HG03025 (cell line): ENCODE data around the gene LDB3.

Experiments
- ATAC-seq: cut with Tn5 transposase; IDR thresholded peaks from one replicate; pipeline ENCODE4 v1.9.1; 2021; ENCODE audit warnings: mild to moderate bottlenecking, moderate library complexity; ENCODE audit not compliant: unreplicated experiment, low FRiP score

The LDB3 gene

DNA sequence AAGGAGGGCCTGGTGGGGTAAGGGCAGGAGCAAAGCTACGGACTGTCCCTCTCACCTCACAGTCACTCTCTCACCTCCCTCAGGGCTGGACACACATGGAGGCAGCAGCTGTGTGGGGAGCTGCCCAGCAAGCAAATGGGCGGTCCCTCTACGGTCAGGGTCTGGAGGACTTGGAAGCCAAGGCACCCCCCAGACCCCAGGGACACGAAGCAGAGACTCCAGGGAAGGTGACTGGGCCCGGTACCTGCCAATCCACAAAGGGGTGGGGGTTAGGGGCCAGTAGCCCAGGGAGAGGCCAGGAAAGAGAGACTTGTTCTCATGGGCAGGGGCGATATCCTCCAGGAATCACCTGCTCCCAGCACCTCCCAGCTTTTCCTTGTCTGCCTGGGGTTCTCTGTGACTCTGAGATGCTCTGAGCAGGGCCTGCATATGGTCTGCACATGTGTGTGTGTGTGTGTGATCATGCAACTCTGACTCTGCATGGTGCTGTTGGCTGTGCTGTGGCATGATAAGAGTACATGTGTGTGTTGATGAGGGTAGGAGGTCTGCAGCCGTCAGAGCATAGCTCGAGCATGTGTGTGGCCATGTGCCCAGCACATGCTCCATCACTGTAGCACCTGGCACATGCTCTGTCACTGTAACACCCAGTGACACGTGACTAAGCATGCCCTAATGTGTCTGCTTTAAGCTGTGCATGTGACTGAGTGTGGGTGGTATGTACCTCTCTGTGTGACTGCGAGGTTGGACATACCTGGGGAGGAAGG is 4.6 kb upstream of the LDB3 start:
- no peak for ATAC-seq

DNA sequence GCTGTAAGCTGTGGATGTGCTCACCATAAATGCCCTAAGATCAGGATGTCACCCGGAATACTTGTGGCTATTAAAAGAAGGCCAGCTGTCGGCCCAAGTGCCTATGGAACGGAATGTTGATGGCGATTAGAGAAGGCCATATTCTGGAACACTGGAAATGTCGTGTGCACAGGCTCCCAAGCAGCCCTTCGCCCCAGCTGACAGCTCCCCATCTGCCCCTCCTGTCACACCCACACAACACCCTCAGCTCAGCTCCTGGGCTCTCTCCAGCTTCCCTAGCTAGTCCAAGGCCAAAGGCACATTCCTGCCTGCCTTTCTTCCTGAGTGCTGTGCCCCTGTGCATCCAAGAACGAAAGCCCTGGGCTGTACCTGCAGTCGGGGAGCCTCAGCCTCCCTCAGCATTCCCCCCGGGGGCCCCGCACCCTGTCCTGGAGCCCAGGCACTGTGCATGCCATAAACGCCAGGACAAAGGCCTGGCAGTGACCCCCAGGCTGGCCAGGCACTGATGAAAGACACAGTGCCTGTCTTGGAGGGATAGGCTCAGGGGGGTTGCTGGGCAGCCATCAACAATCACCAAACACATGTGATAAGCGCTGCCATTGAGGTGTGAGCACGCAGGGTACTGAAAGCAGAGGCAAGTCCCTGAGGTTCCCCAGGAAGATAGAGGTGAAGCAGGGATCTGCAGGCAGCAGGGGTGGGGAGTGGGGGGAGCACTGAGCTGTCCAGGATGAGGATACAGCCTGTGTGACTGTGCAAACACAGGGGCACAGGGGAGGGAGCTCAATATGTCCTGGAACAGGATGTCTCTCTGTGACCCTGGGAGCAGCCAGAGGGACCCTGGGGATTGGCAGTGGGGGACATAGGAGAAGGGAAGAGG is 3.7 kb upstream of the LDB3 start:
- no peak for ATAC-seq

DNA sequence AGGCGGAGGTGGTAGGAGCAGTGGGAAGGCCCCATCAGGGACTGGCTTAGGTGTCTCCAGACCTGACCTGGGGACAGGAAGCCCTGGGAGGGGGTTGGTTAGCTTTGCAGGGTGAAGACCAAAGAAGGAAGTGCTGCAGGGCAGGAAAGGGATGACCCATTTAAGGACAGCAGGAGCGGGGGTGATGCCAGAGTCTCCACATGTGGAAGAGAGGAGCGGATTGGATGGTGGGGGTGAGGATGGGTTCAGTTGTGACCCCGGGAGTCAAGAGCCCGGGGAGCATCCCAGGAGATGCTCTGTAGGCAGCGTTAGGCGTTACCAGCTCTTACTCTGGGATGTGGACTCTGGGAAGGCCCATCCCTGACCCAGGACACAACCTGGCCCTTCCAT is 3.1 kb upstream of the LDB3 start:
- ATAC-seq: no peak

DNA sequence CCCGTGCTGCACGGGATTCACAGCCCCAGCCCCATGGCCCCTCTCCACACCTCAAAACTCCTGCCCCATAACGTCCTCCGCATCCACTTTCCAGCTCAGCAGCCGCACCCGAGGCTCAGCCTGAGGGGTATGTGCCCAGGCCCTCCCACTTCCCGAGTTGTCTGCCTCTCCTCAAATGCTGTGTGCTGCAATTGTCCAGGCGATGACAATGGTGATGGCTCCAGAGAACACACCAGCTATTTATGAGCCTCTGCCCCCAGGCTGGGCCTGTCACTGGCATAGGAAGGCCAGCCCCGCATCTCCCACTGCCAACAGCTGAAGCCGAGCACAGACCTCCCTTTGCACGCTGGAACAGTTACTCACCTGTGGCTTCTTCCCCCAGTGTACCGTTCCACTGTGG is 2.4 kb upstream of the LDB3 start:
- no peak for ATAC-seq

- no peak for ATAC-seq
Measured at GRCh38 chr10:86666538-86666937, 1.8 kb upstream of the LDB3 start.

DNA sequence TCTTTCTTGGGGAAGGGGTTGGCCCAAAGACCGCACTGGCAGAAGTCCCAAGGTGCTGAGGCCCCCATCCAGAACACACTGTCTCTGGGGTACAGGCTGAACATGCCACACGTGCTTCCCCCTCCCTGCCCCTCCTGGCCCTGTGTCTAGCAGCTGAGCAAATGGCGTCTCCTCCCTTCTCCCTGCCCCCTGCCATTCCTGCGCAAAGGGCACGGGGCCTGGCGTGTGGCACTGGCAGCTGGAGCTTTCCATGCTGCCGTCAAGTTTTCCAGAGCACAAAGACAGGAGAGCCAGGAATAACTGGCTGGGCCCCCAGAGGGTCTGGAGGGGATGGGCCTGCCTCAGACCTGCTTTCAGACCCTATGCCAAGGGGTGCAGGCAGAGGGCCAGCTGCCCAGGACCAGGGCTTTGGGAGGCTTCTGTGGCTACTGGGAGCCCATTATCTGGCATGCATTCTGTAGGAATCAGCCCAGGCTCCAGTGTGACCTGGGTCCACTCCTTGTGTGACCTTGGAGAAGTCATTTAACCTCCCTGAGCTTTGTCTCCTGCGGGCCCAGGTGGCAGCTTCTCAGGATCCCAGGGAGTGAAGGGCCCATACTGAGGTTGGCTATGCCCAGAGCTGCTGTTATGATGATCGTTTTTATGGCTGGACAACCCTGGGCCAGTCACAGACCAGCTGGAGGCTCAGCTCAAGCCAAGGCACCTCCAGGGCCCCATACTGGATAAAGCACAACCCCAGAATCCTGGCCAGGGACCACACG is 710 bp upstream of the LDB3 start:
- no peak for ATAC-seq

- no peak for ATAC-seq
Measured at GRCh38 chr10:86670290-86670811, 2.0 kb downstream of the LDB3 start.

- no peak for ATAC-seq
Measured at GRCh38 chr10:86670876-86671275, 2.6 kb downstream of the LDB3 start.

- ATAC-seq: no peak
Measured at GRCh38 chr10:86671419-86671818, 3.1 kb downstream of the LDB3 start.

GRCh38 chr10:86671985-86672710 is 3.8 kb downstream of the LDB3 start:
- ATAC-seq: no peak

- no peak for ATAC-seq
Measured at GRCh38 chr10:86673216-86673826, 5.0 kb downstream of the LDB3 start.

- ATAC-seq: no peak
Measured at GRCh38 chr10:86673827-86674581, 5.7 kb downstream of the LDB3 start.

DNA sequence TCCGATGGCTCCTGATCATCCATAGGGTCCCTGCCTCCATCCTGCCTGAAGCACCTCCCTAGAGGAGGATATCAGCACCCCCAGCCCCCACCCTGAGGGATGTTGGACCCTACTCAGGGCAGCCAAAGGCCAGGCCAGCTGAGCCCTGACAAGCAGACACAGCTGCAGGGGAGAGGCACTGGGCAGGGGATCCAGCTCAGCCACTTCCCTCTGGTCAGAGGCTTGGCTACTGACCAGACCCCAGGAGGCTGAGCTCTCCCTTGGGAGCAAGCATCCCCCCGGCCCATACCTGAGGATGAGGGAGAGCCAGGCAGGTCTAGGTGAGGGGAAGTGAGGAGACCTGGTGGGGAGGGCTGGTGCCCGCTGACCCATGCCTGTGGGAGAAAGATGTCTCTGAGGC is 6.6 kb downstream of the LDB3 start:
- no peak for ATAC-seq

GRCh38 chr10:86677374-86677773 is 9.1 kb downstream of the LDB3 start:
- no peak for ATAC-seq

GRCh38 chr10:86678999-86679792 is 10.9 kb downstream of the LDB3 start:
- ATAC-seq: no peak

- ATAC-seq: no peak
Measured at GRCh38 chr10:86681047-86681446, 12.7 kb downstream of the LDB3 start.

- no peak for ATAC-seq
Measured at GRCh38 chr10:86681722-86682386, 13.5 kb downstream of the LDB3 start.

DNA sequence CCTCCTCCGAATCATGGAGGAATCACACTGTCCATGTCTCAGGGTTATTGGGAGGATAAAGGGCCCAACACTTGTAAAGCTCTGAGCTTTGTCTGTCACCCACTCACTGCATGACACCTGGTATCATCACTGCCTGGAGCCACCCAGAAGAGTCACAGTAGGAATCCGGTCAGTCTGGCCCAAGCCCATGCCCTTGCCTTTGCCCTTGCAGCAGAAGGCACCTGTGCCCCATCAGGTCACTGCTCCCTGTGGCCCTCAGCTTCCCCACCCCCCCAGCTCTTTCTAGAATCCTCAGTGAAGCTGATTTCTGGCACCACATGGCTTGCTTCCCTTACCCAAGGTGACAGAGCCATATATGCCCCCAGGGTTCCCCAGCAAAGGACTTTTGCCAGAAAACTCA is 14.4 kb downstream of the LDB3 start:
- no peak for ATAC-seq
